Skeletal muscle tissue (tissue), 4 donors: ENCODE results near the gene HMCN1. TPM values are rescaled to one million over a fixed set of nuclear protein-coding genes. Genes with fewer than 3 reads are reported as not detected.

Source experiments
- H3K27ac ChIP-seq: one replicate; pipeline ENCODE4 v1.7.0; 2013; ENCODE audit warnings: mild to moderate bottlenecking, low read depth, low read length, inconsistent platforms
- H3K27me3 ChIP-seq, 3 donors: one replicate each; pipeline ENCODE4 v1.7.0; 2013; ENCODE audit warnings: low read length in 3 of 3; ENCODE audit not compliant: control insufficient read depth in 3 of 3, insufficient read depth in 3 of 3
- H3K36me3 ChIP-seq, 3 donors: one replicate each; pipeline ENCODE4 v1.7.0; 2013; ENCODE audit warnings: low read length in 3 of 3; ENCODE audit not compliant: control insufficient read depth in 3 of 3, insufficient read depth in 3 of 3
- H3K4me1 ChIP-seq, 3 donors: one replicate each; pipeline ENCODE4 v1.7.0; 2013; ENCODE audit warnings: low read length in 3 of 3, mild to moderate bottlenecking in 3 of 3; ENCODE audit not compliant: control insufficient read depth in 3 of 3, insufficient read depth in 3 of 3
- H3K4me3 ChIP-seq, 3 donors: one replicate each; pipeline ENCODE4 v1.7.0; 2013; ENCODE audit warnings: low read length in 3 of 3
- H3K9ac ChIP-seq, 3 donors: one replicate each; pipeline ENCODE4 v1.7.0; 2013; ENCODE audit warnings: low read length in 3 of 3, mild to moderate bottlenecking in 3 of 3, moderate library complexity in 2 of 3, low read depth in 1 of 3
- H3K9me3 ChIP-seq, 3 donors: one replicate each; pipeline ENCODE4 v1.7.0; 2013; ENCODE audit warnings: low read length in 3 of 3; ENCODE audit not compliant: control insufficient read depth in 3 of 3
- total RNA-seq: library from RNA; depleted of rRNA; stranded (reverse); fragments of >200 nt; gene quantifications from one replicate; pipeline ENCODE4 v1.2.3, GENCODE V29; 2014
- donor health status: Osteomylitis.

Gene HMCN1
- total RNA-seq, 1 donor from 2014 or later = 16.7 TPM

DNA sequence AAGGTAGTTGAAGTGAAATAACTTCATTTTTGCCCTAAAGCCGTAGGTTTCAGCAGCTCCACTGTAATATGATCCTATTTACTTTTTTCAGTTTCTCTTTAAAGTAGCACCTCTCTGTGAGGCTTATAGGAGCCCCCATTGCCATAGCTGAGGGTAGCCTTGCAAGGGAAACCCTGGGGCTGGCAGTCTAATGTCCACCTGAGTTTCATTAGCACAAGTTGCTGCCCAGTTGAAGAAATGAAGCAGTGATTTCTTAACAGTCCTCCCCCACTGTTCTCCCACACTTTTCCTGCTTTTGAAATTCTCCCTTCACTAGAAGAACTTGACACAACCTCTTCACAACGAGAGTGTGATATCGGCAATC, 1.5 kb downstream of the HMCN1 start:
- Histone ChIP-seq H3K4me3 (peak overlapping the region; percentile 22 to 85 (median 23)), H3K9ac (peak overlapping the region; percentile 10 to 62 (median 48)), H3K9me3 (no peaks in the 10 kb centered on the region), H3K27ac (no peak overlapping the region), H3K27me3 (peaks cover 0 to 2% (median 0%) of the 10 kb centered on the region in 3 donors), H3K36me3 (no peaks in the 10 kb centered on the region), H3K4me1 (peaks cover 6 to 11% (median 10%) of the 10 kb centered on the region in 3 donors)

GRCh38 chr1:185739967-185740366, 5.8 kb downstream of the HMCN1 start:
- Histone ChIP-seq H3K4me1 (no peaks in the 10 kb centered on the region), H3K27ac (no peak overlapping the region), H3K4me3 (no peak overlapping the region)

DNA sequence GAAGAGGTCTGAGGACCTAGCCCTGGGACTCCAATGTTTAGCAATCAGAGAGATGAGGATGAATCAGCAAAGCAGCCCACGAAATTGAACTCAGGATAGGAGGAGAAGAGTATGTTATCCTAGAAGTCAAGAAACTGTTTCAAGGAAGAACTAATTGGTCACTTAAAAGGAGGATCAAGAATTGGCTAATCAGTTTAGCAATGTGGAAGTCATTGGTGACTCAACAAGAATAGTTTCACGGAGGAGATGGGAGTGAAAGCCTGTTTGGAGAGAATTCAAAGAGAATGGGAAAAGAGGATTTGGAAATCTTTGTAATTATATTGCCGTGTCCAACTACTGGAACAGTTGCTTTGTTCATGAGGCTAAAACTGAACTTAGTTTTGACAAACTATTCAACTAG, 7.4 kb downstream of the HMCN1 start:
- H3K4me3 ChIP-seq = no peak overlapping the region
- no peak overlapping the region for H3K27ac ChIP-seq
- no peaks in the 10 kb centered on the region for H3K36me3 ChIP-seq
- H3K27me3 ChIP-seq = peaks cover 0 to 2% (median 0%) of the 10 kb centered on the region in 3 donors
- H3K9ac ChIP-seq = no peak overlapping the region
- H3K4me1 ChIP-seq = no peaks in the 10 kb centered on the region
- H3K9me3 ChIP-seq = peaks cover 0 to 3% (median 0%) of the 10 kb centered on the region in 3 donors

More at GRCh38 chr1:185739967-185740366, 5.8 kb downstream of the HMCN1 start:
- no peak overlapping the region for H3K9ac ChIP-seq
- peaks cover 0 to 3% (median 0%) of the 10 kb centered on the region in 3 donors for H3K9me3 ChIP-seq
- H3K36me3 ChIP-seq = no peaks in the 10 kb centered on the region
- H3K27me3 ChIP-seq = peaks cover 0 to 2% (median 0%) of the 10 kb centered on the region in 3 donors

- no peak overlapping the region for H3K9ac ChIP-seq
- no peaks in the 10 kb centered on the region for H3K4me1 ChIP-seq
- H3K9me3 ChIP-seq = peaks cover 0 to 3% (median 0%) of the 10 kb centered on the region in 3 donors
- no peaks in the 10 kb centered on the region for H3K27me3 ChIP-seq
- no peaks in the 10 kb centered on the region for H3K36me3 ChIP-seq
- H3K4me3 ChIP-seq = no peak overlapping the region
- H3K27ac ChIP-seq = no peak overlapping the region
Measured at GRCh38 chr1:185742403-185742802, 8.2 kb downstream of the HMCN1 start.

- no peaks in the 10 kb centered on the region for H3K36me3 ChIP-seq
- peaks cover 0 to 3% (median 0%) of the 10 kb centered on the region in 3 donors for H3K9me3 ChIP-seq
- H3K27ac ChIP-seq = no peak overlapping the region
- H3K4me1 ChIP-seq = no peaks in the 10 kb centered on the region
- H3K4me3 ChIP-seq = no peak overlapping the region
- H3K27me3 ChIP-seq = no peaks in the 10 kb centered on the region
- no peak overlapping the region for H3K9ac ChIP-seq
Measured at GRCh38 chr1:185745165-185745564, 11.0 kb downstream of the HMCN1 start.

DNA sequence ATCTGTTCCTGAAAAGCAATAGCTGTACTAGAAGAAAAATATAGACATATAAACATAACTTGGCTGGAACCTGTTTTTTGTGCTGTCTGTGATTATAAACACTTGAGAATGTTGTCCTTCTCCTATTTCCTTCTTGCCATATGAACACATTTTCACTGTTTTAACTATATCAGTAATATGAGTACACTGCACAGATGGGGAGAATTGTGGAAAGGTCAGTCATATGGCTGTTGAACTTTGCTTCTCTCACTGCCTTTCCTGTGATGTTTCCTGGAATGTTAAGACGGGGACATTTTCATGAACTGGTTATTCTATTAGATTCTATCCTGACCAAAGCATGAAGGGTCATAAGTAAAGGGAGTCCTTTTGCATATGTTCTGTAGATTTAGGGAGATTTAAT, 24.9 kb downstream of the HMCN1 start:
- H3K27ac ChIP-seq = no peak overlapping the region
- no peaks in the 10 kb centered on the region for H3K4me1 ChIP-seq
- no peaks in the 10 kb centered on the region for H3K36me3 ChIP-seq
- no peak overlapping the region for H3K9ac ChIP-seq
- H3K4me3 ChIP-seq = no peak overlapping the region
- H3K27me3 ChIP-seq = no peaks in the 10 kb centered on the region
- no peaks in the 10 kb centered on the region for H3K9me3 ChIP-seq

- no peaks in the 10 kb centered on the region for H3K36me3 ChIP-seq
- H3K4me3 ChIP-seq = no peak overlapping the region
- H3K9me3 ChIP-seq = no peaks in the 10 kb centered on the region
- no peaks in the 10 kb centered on the region for H3K27me3 ChIP-seq
- H3K9ac ChIP-seq = no peak overlapping the region
- H3K27ac ChIP-seq = no peak overlapping the region
- no peaks in the 10 kb centered on the region for H3K4me1 ChIP-seq
Measured at GRCh38 chr1:185761841-185762240, 27.6 kb downstream of the HMCN1 start.

DNA sequence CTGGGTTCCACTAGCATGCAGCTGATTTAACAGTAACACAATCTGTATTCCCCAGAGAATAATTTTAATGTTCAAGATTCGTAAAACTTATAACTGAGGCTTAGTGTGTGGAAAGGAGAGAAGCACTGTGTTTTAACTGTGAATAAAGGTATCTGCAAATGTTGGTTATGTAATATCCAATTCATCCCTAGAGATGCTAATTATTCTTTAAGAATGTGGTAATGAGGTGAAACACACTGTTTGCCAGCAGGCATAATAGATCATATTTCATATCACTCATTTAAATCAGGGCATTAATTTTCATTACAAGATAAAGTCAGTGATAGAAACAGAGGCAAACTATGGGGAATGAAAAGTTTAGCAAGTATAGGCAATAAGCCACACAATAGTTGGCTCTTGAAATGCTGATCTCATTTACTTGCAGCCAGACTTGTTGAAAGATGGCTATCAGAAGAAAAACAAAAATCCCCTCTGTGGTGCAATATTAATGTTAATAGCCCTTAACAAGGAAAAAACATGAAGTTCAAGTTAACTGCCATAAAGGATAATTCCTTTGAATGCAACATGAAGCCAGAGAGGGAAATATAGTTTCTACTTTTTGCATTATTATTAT, 33.4 kb downstream of the HMCN1 start:
- no peaks in the 10 kb centered on the region for H3K9me3 ChIP-seq
- H3K9ac ChIP-seq = no peak overlapping the region
- H3K27me3 ChIP-seq = no peaks in the 10 kb centered on the region
- H3K4me3 ChIP-seq = no peak overlapping the region
- no peak overlapping the region for H3K27ac ChIP-seq
- no peaks in the 10 kb centered on the region for H3K4me1 ChIP-seq
- no peaks in the 10 kb centered on the region for H3K36me3 ChIP-seq

DNA sequence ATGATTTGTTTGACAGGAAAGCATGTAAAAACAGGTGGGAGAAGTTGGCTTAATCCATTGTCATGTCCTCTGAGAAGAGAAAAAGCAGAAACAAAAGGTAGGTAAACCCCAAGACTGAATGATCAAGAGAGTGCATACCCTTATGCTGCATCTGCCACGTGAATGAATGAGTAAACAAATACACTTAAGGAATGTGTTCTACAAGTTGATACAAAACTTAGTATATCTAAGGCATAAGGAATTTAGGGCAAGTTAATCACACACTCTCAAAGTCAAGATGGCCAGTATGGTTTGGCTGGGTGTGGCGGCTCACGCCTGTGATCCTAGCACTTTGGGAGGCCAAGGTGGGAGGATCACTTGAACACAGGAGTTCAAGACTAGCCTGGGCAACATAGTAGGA, 34.2 kb downstream of the HMCN1 start:
- no peaks in the 10 kb centered on the region for H3K27me3 ChIP-seq
- H3K27ac ChIP-seq = no peak overlapping the region
- no peak overlapping the region for H3K4me3 ChIP-seq
- no peaks in the 10 kb centered on the region for H3K4me1 ChIP-seq
- no peak overlapping the region for H3K9ac ChIP-seq
- H3K36me3 ChIP-seq = no peaks in the 10 kb centered on the region
- H3K9me3 ChIP-seq = no peaks in the 10 kb centered on the region

- H3K36me3 ChIP-seq = no peaks in the 10 kb centered on the region
- no peak overlapping the region for H3K27ac ChIP-seq
- no peaks in the 10 kb centered on the region for H3K27me3 ChIP-seq
- H3K9me3 ChIP-seq = no peaks in the 10 kb centered on the region
- no peak overlapping the region for H3K9ac ChIP-seq
- H3K4me3 ChIP-seq = no peak overlapping the region
- H3K4me1 ChIP-seq = no peaks in the 10 kb centered on the region
Measured at GRCh38 chr1:185769136-185769535, 34.9 kb downstream of the HMCN1 start.
